Caco-2 (cell line): ENCODE results near the gene LDLRAD2. TPM values are rescaled to one million over a fixed set of nuclear protein-coding genes. Genes with fewer than 3 reads are reported as not detected.
"Not testable (repeated sequence)": the region's sequence is repeated elsewhere in the genome, so short reads cannot be mapped to it uniquely, and the experiment has no call there.

Experiments used
- BruUV-seq: library from RNA; stranded (reverse); fragments of 400-500 nt; replicated peaks from 2 replicates; lab custom pipeline; 2021; lab: Mats Ljungman, UMichigan
- CTCF ChIA-PET: fragments of 300-600 bp; sonication (Branson Sonifier 250); formaldehyde crosslinking; loops from one replicate; lab custom pipeline; 2022; ENCODE audit warnings: antibody characterized with exemption; lab: Charles Lee
- POLR2A ChIA-PET: fragments of 300-600 bp; sonication (Branson Sonifier 250); formaldehyde crosslinking; loops from one replicate; lab custom pipeline; 2022; ENCODE audit warnings: antibody characterized with exemption; lab: Charles Lee
- DNase-seq, 2 experiments: peaks; one replicate each; pipeline versions ENCODE4 v3.0.0 to v3.0.0-alpha.2; 2020 to 2022
- H3K27me3 ChIP-seq: replicated peaks from 2 replicates; pipeline ENCODE4 v1.6.0; 2011; ENCODE audit warnings: low read length; ENCODE audit not compliant: control insufficient read depth, insufficient read depth
- H3K36me3 ChIP-seq: 2 replicates; pipeline ENCODE4 v1.5.1; 2011; ENCODE audit warnings: low read length; ENCODE audit not compliant: control insufficient read depth, insufficient read depth
- H3K4me1 ChIP-seq: fragments of 250-450 bp; sonication (Bioruptor Pico); 2 replicates; pipeline ENCODE4 v1.5.1; 2020; ENCODE audit warnings: mild to moderate bottlenecking
- H3K4me3 ChIP-seq: 2 replicates; pipeline ENCODE4 v1.5.1; 2011; ENCODE audit warnings: low read depth, mild to moderate bottlenecking, control low read depth, low read length
- H3K9me3 ChIP-seq: fragments of 250-450 bp; sonication (Bioruptor Pico); 2 replicates; pipeline ENCODE4 v1.5.1; 2020; ENCODE audit warnings: mild to moderate bottlenecking, moderate library complexity
- H3K27ac Mint-ChIP-seq: one replicate; pipeline ENCODE4 v1.8.0; 2022; ENCODE audit warnings: mixed read lengths; ENCODE audit not compliant: unreplicated experiment
- H3K27me3 Mint-ChIP-seq: one replicate; pipeline ENCODE4 v1.8.0; 2022; ENCODE audit warnings: mixed read lengths; ENCODE audit not compliant: insufficient read depth, unreplicated experiment
- H3K36me3 Mint-ChIP-seq: one replicate; pipeline ENCODE4 v1.8.0; 2022; ENCODE audit warnings: mild to moderate bottlenecking, mixed read lengths; ENCODE audit not compliant: insufficient read depth, unreplicated experiment
- H3K4me1 Mint-ChIP-seq: one replicate; pipeline ENCODE4 v1.8.0; 2022; ENCODE audit warnings: low read depth, mixed read lengths; ENCODE audit not compliant: unreplicated experiment
- H3K4me3 Mint-ChIP-seq: one replicate; pipeline ENCODE4 v1.8.0; 2022; ENCODE audit warnings: mild to moderate bottlenecking, moderate library complexity, mixed read lengths; ENCODE audit not compliant: unreplicated experiment
- H3K9me3 Mint-ChIP-seq: one replicate; pipeline ENCODE4 v1.8.0; 2022; ENCODE audit warnings: mixed read lengths; ENCODE audit not compliant: unreplicated experiment
- intact Hi-C: fragments of 100-400 bp; cut with micrococcal nuclease; formaldehyde crosslinking; loops from one replicate; pipeline ENCODE4 v1.10.0; 2022; ENCODE audit not compliant: unreplicated experiment
- total RNA-seq: library from RNA; stranded (reverse); gene quantifications from 2 replicates; pipeline ENCODE4 v1.2.3, GENCODE V29; 2022
- TF ChIP-seq, protein P1 (sequence below), 2 experiments: fragments of 200-600 bp in 1 of 2; IDR thresholded peaks; 1 replicate in 1 of 2; 2 replicates in 1 of 2; pipeline versions ENCODE4 v1.5.1 to v1.8.0; 2011 to 2022; ENCODE audit warnings: antibody characterized with exemption in 1 of 2, control low read depth in 1 of 2, inconsistent platforms in 1 of 2, low read depth in 1 of 2, low read length in 1 of 2, mild to moderate bottlenecking in 1 of 2, moderate library complexity in 1 of 2; ENCODE audit not compliant: insufficient read depth in 1 of 2, severe bottlenecking in 1 of 2, unreplicated experiment in 1 of 2

Gene LDLRAD2
- total RNA-seq, 1 experiment from 2014 or later: not detected

DNA sequence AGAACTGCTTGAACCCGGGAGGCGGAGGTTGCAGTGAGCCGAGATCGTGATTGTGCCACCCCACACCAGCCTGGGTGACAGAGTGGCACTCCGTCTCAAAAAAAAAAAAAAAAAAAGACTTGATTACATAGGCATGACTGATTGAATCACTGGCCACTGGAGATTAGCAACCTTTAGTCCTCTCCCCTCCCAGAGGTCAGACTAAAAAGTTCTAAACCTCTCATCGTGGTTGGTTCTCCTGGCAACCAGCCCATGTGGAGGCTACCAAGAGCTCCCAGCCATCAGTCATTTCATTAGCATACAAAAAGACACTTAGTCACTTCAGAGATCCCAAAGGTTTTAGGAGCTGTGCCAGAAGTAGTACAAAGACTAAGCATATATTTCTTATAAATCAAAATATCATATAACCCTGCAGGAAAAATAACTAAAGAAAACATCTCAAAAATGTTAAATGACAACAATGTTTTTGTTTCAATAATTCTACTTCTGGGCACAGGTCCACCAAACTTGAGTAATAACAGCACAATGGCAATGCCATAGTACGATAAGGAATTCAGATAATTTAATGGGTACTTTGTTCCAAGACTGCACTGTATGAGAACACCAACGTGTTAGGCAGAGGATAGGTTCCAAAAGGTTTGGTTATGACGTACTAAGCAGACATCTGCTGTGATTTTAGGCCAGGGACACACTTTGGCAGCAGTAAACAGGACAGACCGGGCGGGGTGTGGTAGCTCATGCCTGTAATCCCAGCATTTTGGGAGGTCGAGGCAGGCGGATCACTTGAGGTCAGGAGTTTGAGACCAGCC, 47.2 kb upstream of the LDLRAD2 start:
- Histone ChIP-seq H3K4me1 (no peaks in the 10 kb centered on the region), H3K4me3 (no peak overlapping the region), H3K9me3 (no peaks in the 10 kb centered on the region), H3K27me3 (no peaks in the 10 kb centered on the region), H3K36me3 (no peaks in the 10 kb centered on the region)
- Mint-ChIP-seq H3K36me3 (peaks cover under 1% of the 10 kb centered on the region), H3K27ac (no peak overlapping the region), H3K4me3 (no peak overlapping the region), H3K4me1 (no peaks in the 10 kb centered on the region), H3K27me3 (no peaks in the 10 kb centered on the region), H3K9me3 (no peaks in the 10 kb centered on the region)
- intact Hi-C loops: no loop called here
- POLR2A ChIA-PET: no interaction called here
- no TSS peak for BruUV-seq
- TF ChIP-seq, protein P1, sequence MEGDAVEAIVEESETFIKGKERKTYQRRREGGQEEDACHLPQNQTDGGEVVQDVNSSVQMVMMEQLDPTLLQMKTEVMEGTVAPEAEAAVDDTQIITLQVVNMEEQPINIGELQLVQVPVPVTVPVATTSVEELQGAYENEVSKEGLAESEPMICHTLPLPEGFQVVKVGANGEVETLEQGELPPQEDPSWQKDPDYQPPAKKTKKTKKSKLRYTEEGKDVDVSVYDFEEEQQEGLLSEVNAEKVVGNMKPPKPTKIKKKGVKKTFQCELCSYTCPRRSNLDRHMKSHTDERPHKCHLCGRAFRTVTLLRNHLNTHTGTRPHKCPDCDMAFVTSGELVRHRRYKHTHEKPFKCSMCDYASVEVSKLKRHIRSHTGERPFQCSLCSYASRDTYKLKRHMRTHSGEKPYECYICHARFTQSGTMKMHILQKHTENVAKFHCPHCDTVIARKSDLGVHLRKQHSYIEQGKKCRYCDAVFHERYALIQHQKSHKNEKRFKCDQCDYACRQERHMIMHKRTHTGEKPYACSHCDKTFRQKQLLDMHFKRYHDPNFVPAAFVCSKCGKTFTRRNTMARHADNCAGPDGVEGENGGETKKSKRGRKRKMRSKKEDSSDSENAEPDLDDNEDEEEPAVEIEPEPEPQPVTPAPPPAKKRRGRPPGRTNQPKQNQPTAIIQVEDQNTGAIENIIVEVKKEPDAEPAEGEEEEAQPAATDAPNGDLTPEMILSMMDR (IDR thresholded peaks at IDR 0.05; ENCODE audit: insufficient read depth in 1 of 2, low read depth in 1 of 2, low read length in 1 of 2, severe bottlenecking in 1 of 2, unreplicated experiment in 1 of 2): no peak
- CTCF ChIA-PET: interaction anchor here (1.1 kb wide), 1 partner anchor 27 kb away, joined by 3 read pairs; no protein-coding TSS in a partner anchor
- DNase-seq: no peak

DNA sequence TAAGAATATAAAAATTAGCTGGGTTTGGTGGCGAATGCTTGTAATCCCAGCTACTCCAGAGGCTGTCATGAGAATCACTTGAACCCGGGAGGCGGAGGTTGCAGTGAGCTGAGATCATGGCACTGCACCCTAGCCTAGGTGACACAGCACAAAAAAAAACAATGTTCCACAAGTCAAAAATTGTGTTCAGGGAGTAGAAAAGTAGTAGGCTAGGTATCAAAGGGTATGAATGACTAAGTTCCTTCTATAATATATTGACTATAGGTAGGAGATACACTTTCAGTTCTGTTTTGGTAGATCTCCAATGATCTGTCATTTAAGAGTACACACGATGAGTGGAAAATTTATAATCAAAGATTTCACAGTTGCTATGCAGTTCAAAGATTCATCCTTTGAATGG, 45.9 kb upstream of the LDLRAD2 start:
- no peak overlapping the region for H3K27ac Mint-ChIP-seq
- Histone ChIP-seq H3K36me3 (no peaks in the 10 kb centered on the region), H3K4me3 (no peak overlapping the region), H3K27me3 (no peaks in the 10 kb centered on the region), H3K9me3 (no peaks in the 10 kb centered on the region), H3K4me1 (no peaks in the 10 kb centered on the region)
- CTCF ChIA-PET: no interaction called here
- H3K27me3 Mint-ChIP-seq: no peaks in the 10 kb centered on the region
- no peaks in the 10 kb centered on the region for H3K9me3 Mint-ChIP-seq
- peaks cover 7% of the 10 kb centered on the region for H3K36me3 Mint-ChIP-seq
- H3K4me1 Mint-ChIP-seq: no peaks in the 10 kb centered on the region
- POLR2A ChIA-PET: no interaction called here
- no peak for DNase-seq
- intact Hi-C loops: no loop called here
- no peak overlapping the region for H3K4me3 Mint-ChIP-seq
- no TSS peak for BruUV-seq
- TF ChIP-seq, protein P1 (IDR thresholded peaks at IDR 0.05; ENCODE audit: insufficient read depth in 1 of 2, low read depth in 1 of 2, low read length in 1 of 2, severe bottlenecking in 1 of 2, unreplicated experiment in 1 of 2): no peak

DNA sequence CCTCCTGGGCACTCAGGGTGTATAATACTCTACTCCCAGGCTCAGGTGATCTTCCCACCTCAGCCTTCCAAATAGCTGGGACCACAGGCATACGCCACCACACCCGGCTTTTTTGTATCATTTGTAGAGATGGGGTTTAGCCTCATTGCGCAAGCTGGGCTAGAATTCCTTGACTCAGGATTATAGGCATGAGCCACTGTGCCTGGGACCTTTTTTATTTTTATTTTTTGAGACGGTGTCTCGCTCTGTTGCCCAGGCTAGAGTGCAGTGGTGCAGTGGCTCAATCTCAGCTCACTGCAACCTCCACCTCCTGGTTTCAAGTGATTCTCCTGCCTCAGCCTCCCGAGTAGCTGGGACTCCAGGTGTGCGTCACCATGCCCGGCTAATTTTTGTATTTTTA, 45.0 kb upstream of the LDLRAD2 start:
- DNase-seq, CTCF ChIA-PET, H3K27ac Mint-ChIP-seq, BruUV-seq, POLR2A ChIA-PET, H3K9me3 ChIP-seq, H3K4me1 ChIP-seq, H3K4me3 ChIP-seq, H3K36me3 Mint-ChIP-seq, intact Hi-C loops, H3K27me3 ChIP-seq, H3K36me3 ChIP-seq, H3K4me3 Mint-ChIP-seq, H3K27me3 Mint-ChIP-seq, H3K9me3 Mint-ChIP-seq, H3K4me1 Mint-ChIP-seq: not testable (repeated sequence)
